Measurements from ENCODE around the gene TUB. TPM values are rescaled to one million over a fixed set of nuclear protein-coding genes. Genes with fewer than 3 reads are reported as not detected.

Gene TUB
- total RNA-seq, 1 experiment from 2014 or later: 21.4 TPM

GRCh38 chr11:8099291-8099899, 18.4 kb downstream of the TUB start:
- in situ Hi-C loops (cut with HindIII; ENCODE audit: low sequenced_read_pairs): no loop called here
- peak; percentile 85 for DNase-seq (ENCODE audit: low spot score)

- in situ Hi-C loops (cut with HindIII; ENCODE audit: low sequenced_read_pairs): no loop called here
- no peak for DNase-seq (ENCODE audit: low spot score)
Measured at GRCh38 chr11:8100158-8100557, 19.1 kb downstream of the TUB start.

- in situ Hi-C loops (cut with HindIII; ENCODE audit: low sequenced_read_pairs): no loop called here
- no peak for DNase-seq (ENCODE audit: low spot score)
Measured at GRCh38 chr11:8100605-8101004, 19.6 kb downstream of the TUB start.

DNA sequence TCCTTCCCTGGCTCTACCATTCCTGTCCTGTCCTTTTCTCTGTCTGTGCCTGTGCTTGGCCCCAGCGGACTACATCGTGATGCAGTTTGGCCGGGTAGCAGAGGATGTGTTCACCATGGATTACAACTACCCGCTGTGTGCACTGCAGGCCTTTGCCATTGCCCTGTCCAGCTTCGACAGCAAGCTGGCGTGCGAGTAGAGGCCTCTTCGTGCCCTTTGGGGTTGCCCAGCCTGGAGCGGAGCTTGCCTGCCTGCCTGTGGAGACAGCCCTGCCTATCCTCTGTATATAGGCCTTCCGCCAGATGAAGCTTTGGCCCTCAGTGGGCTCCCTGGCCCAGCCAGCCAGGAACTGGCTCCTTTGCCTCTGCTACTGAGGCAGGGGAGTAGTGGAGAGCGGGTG, 20.4 kb downstream of the TUB start:
- in situ Hi-C loops (cut with HindIII; ENCODE audit: low sequenced_read_pairs): no loop called here
- DNase-seq (ENCODE audit: low spot score): no peak

DNA sequence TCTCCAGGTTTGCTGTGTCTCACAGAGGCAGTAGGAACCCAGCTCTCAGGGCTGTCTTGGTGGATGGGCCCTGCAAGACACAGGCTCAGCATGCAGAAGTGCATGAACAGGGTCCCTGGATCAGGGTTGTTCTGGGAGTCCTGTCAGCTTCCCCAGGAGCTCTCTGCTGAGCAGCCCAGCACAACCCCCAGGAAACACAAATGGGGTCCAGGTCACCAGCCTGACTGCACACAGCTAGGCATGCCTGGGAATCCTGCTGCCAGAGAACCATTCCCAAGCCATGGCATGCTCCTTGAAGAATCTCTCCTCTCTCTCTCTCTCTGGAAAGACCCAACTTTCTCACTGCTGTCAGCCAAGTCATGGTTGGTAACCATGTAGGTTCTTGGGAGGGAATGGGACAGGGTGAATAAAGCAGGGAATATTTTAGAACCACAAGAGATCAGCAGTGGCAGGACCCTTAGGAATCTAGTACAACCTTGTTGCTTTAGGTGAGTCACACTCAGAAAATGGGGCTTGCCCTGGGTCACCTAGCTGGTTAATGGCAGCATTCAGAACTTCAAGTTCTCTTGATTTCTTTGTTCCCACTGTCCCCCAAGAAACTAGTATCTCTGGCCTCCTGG, 21.4 kb downstream of the TUB start:
- no peak for DNase-seq (ENCODE audit: low spot score)
- in situ Hi-C loops (cut with HindIII; ENCODE audit: low sequenced_read_pairs): no loop called here

GRCh38 chr11:8102965-8103364, 22.0 kb downstream of the TUB start:
- no peak for DNase-seq (ENCODE audit: low spot score)
- in situ Hi-C loops (cut with HindIII; ENCODE audit: low sequenced_read_pairs): no loop called here

DNA sequence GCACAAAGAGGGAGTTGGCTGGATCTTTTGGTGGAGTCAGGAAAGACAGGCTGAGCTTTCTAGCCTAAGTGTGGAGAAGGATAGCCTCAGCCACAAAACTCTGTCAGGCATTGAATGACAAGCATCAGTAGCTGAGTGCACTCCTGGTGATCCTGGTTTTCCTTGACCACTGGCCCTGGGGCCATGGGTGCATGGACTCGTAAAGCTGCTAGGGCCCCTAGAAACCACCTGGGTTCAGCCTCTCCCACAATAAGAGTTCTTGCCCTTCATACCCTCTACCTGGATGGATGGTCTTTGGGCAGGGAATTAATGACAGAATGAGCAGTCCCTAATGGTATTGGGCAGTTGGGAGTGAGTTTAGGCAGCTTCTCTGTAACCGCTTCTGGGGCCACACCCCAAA, 22.9 kb downstream of the TUB start:
- in situ Hi-C loops (cut with HindIII; ENCODE audit: low sequenced_read_pairs): no loop called here
- no peak for DNase-seq (ENCODE audit: low spot score)

DNA sequence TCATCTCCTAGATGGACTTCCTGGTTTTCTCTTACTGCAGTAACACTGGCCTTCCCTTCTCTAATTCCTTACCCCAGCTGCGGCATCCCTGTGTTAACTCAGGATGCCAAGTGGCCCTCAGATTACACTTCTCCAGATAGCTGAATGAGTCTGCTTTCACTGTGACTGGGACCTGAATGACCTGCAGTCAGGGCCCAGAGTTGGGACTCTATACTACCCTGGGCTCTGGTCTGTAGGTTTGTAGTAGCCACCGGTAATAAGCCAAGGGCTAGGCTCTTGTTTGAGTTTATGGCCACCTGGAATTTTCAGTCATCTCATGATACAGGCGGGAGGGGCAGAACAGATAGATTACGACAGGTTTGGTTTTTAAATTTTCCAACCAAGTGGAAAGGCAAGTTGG, 24.1 kb downstream of the TUB start:
- in situ Hi-C loops (cut with HindIII; ENCODE audit: low sequenced_read_pairs): no loop called here
- DNase-seq (ENCODE audit: low spot score): no peak

DNA sequence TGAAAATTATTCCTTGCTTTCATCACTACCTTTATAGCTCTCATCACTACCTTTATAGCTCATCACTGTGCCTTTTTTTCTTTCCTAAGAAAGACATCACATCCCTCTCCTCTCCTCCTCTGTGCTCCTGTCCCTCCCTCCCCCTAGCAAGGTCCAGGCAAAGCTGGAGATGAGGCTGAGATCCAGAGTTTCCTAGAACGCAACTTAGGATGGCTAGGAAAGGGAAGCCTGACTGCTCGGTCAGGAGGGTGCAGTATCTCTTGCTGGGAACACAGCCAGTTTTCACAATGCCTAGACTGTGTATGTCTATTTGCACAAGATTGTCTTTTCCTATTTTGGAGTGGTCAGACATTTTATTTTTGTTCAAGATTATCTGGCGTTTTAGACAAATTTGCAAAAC, 24.7 kb downstream of the TUB start:
- DNase-seq (ENCODE audit: low spot score): no peak
- in situ Hi-C loops (cut with HindIII; ENCODE audit: low sequenced_read_pairs): no loop called here

GRCh38 chr11:8106679-8107078, 25.7 kb downstream of the TUB start:
- no peak for DNase-seq (ENCODE audit: low spot score)
- in situ Hi-C loops (cut with HindIII; ENCODE audit: low sequenced_read_pairs): no loop called here

DNA sequence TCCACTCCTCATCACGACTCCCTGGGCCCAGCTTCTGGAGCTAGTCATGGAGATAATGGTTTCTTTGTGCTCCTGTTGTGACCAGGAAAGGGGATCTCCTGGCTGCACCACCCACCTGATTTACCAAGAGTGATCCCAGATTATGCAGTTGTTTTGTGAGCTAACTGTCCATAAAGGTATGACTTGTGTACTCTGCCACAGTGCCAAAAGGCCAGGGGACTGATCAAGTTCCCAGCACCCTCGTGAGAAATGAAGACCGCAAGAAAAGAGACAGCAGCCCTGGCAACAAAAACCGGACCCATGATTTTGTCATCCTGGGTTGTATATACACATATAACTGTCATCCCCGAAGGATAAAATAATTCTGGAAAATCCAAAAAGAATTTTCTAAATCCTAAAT, 26.6 kb downstream of the TUB start:
- in situ Hi-C loops (cut with HindIII; ENCODE audit: low sequenced_read_pairs): no loop called here

GRCh38 chr11:8108421-8108820, 27.4 kb downstream of the TUB start:
- in situ Hi-C loops (cut with HindIII; ENCODE audit: low sequenced_read_pairs): no loop called here
- DNase-seq (ENCODE audit: low spot score): no peak

More for the DNA sequence above, 26.6 kb downstream of the TUB start:
- DNase-seq (ENCODE audit: low spot score): no peak

GRCh38 chr11:8109675-8110074, 28.7 kb downstream of the TUB start:
- in situ Hi-C loops (cut with HindIII; ENCODE audit: low sequenced_read_pairs): no loop called here
- DNase-seq (ENCODE audit: low spot score): no peak

- in situ Hi-C loops (cut with HindIII; ENCODE audit: low sequenced_read_pairs): no loop called here
- DNase-seq (ENCODE audit: low spot score): no peak
Measured at GRCh38 chr11:8110396-8110795, 29.4 kb downstream of the TUB start.

DNA sequence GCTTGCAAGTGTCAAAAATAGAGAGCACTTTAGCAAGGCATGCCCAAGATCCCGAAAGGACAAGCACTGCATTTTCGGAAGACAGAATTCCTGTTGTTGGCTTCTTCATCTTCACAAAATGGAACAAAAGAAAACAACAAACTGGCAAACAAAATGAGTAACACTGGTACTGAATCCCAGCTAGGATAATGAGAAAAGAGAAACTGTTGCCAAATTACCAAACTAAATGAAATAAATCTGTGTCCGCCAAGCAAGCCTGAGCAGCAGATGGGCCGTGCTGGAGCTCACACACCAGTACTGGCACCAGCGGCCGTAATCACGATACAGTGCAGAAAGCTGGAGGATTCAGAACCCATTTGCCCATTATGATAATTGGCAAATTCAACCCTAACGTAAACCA, 30.6 kb downstream of the TUB start:
- in situ Hi-C loops (cut with HindIII; ENCODE audit: low sequenced_read_pairs): no loop called here

DNA sequence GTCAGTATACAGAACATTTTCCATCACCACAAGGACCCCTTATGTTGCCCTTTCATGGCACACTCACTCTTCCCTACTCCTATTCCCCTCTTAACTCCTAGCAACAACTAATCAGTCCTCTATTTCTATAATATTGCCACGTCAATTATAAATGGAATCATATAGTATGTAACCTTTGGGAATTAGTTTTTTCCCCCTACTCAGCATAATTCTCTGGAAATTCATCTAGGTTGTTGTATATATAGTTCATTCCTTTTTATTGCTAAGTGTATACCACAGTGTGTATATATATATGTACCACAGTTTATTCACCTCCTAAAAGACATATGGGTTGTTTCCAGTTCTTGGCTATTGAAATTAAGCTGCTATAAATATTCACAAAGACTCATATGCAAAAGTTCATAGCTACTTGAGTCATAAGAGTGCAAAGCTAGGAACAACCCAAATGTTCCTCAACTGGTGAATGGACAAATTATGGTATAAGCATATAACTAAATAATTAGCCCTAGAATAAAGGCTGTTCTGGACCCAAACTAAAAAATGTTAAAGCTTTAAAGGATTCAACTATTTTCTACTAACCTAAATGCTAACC, 41.3 kb downstream of the TUB start:
- in situ Hi-C loops (cut with HindIII; ENCODE audit: low sequenced_read_pairs): no loop called here
- DNase-seq (ENCODE audit: low spot score): no peak

More for the DNA sequence above, 30.6 kb downstream of the TUB start:
- peak; percentile 90 for DNase-seq (ENCODE audit: low spot score)

GRCh38 chr11:8126649-8127289, 45.8 kb downstream of the TUB start:
- in situ Hi-C loops (cut with HindIII; ENCODE audit: low sequenced_read_pairs): no loop called here

DNA sequence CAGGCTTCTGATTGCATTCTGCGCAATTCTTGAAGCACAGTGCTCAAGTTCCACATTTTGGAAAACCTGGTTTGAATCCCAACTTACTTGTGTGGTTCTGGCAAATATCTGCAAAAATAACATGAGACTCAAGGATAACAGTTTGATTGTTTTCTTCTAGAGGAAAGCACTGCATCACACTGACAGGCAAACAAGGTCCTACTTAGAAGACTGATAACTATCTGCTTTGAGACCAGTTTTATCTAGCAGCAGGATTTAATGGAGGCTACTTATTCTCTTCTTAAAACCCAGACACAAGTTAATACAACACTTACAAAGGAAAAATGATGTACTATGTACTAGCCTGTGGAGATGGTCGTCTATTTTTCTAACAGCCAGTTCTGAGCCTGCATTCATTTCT, 46.4 kb downstream of the TUB start:
- in situ Hi-C loops (cut with HindIII; ENCODE audit: low sequenced_read_pairs): no loop called here
- no peak for DNase-seq (ENCODE audit: low spot score)

More at GRCh38 chr11:8126649-8127289, 45.8 kb downstream of the TUB start:
- DNase-seq (ENCODE audit: low spot score): no peak

- DNase-seq (ENCODE audit: low spot score): no peak
- in situ Hi-C loops (cut with HindIII; ENCODE audit: low sequenced_read_pairs): no loop called here
Measured at GRCh38 chr11:8138526-8138925, 57.5 kb downstream of the TUB start.

GRCh38 chr11:8149726-8150125, 68.7 kb downstream of the TUB start:
- no peak for DNase-seq (ENCODE audit: low spot score)

More at GRCh38 chr11:8149726-8150125, 68.7 kb downstream of the TUB start:
- in situ Hi-C loops (cut with HindIII; ENCODE audit: low sequenced_read_pairs): no loop called here
